CD14-positive monocyte (primary cell): ENCODE data around the gene MROH2B. TPM values are rescaled to one million over a fixed set of nuclear protein-coding genes. Genes with fewer than 3 reads are reported as not detected.

ENCODE experiments used
- DNase-seq, 3 donors: peaks; one replicate each; pipeline ENCODE4 v3.0.0-alpha.2; 2011 to 2022
- H2AFZ ChIP-seq: 2 replicates; pipeline ENCODE4 v1.6.0; 2012; ENCODE audit warnings: mild to moderate bottlenecking, low read depth, low read length, inconsistent platforms; ENCODE audit not compliant: insufficient read depth, poor library complexity, severe bottlenecking
- H3K27ac ChIP-seq, 2 donors: 1 replicate in 1 of 2; 2 replicates in 1 of 2; pipeline ENCODE4 v1.5.1; 2012 to 2013; ENCODE audit warnings: low read length in 2 of 2, control low read depth in 1 of 2, inconsistent platforms in 1 of 2, low read depth in 1 of 2, mild to moderate bottlenecking in 1 of 2
- H3K27me3 ChIP-seq, 2 donors: one replicate each; pipeline versions ENCODE4 v1.6.0 to v1.6.1; 2011 to 2013; ENCODE audit warnings: low read length in 2 of 2; ENCODE audit not compliant: control insufficient read depth in 2 of 2, insufficient read depth in 2 of 2
- H3K36me3 ChIP-seq, 2 donors: replicated peaks in 1 of 2; 1 replicate in 1 of 2; 2 replicates in 1 of 2; pipeline versions ENCODE4 v1.5.1 to v1.6.1; 2012 to 2013; ENCODE audit warnings: low read length in 2 of 2, control low read depth in 1 of 2, inconsistent platforms in 1 of 2, mild to moderate bottlenecking in 1 of 2; ENCODE audit not compliant: insufficient read depth in 2 of 2, control insufficient read depth in 1 of 2
- H3K4me1 ChIP-seq, 2 donors: 1 replicate in 1 of 2; 2 replicates in 1 of 2; pipeline versions ENCODE4 v1.5.1 to v1.6.1; 2012 to 2013; ENCODE audit warnings: low read length in 2 of 2, control low read depth in 1 of 2, inconsistent platforms in 1 of 2, mild to moderate bottlenecking in 1 of 2, moderate library complexity in 1 of 2; ENCODE audit not compliant: insufficient read depth in 2 of 2, control insufficient read depth in 1 of 2
- H3K4me2 ChIP-seq: replicated peaks from 2 replicates; pipeline ENCODE3; 2012; ENCODE audit warnings: low read length, moderate library complexity, mild to moderate bottlenecking; ENCODE audit not compliant: poor library complexity, severe bottlenecking; ENCODE audit errors: extremely low read depth
- H3K4me3 ChIP-seq, 3 experiments: fragments of 200-600 bp in 1 of 3; sonication (generic) in 1 of 3; replicated peaks in 1 of 3; 1 replicate in 2 of 3; 2 replicates in 1 of 3; pipeline ENCODE4 v1.5.1; 2011 to 2013; ENCODE audit warnings: low read length in 3 of 3, mild to moderate bottlenecking in 3 of 3, control low read depth in 2 of 3, low read depth in 2 of 3, inconsistent platforms in 1 of 3, moderate library complexity in 1 of 3
- H3K79me2 ChIP-seq: 2 replicates; pipeline ENCODE4 v1.6.0; 2012; ENCODE audit warnings: mild to moderate bottlenecking, control low read depth, inconsistent platforms, low read length, moderate library complexity; ENCODE audit not compliant: insufficient read depth
- H3K9ac ChIP-seq: 2 replicates; pipeline ENCODE4 v1.6.0; 2017; ENCODE audit warnings: low read length, mild to moderate bottlenecking; ENCODE audit not compliant: insufficient read depth, poor library complexity, severe bottlenecking
- H3K9me3 ChIP-seq, 2 donors: replicated peaks in 1 of 2; 1 replicate in 1 of 2; 2 replicates in 1 of 2; pipeline versions ENCODE4 v1.5.1 to v1.6.1; 2012 to 2013; ENCODE audit warnings: low read length in 2 of 2, control low read depth in 1 of 2; ENCODE audit not compliant: control insufficient read depth in 1 of 2, insufficient read depth in 1 of 2
- H4K20me1 ChIP-seq: 2 replicates; pipeline ENCODE4 v1.6.0; 2012; ENCODE audit warnings: mild to moderate bottlenecking, low read length, control low read depth, moderate library complexity; ENCODE audit not compliant: insufficient read depth
- H3K27ac Mint-ChIP-seq, 7 donors: one replicate each; pipeline ENCODE4 v1.8.0; 2020; ENCODE audit warnings: mild to moderate bottlenecking in 7 of 7, mixed read lengths in 7 of 7, moderate library complexity in 6 of 7, inconsistent platforms in 2 of 7
- H3K27me3 Mint-ChIP-seq, 3 donors: one replicate each; pipeline ENCODE4 v1.8.0; 2021 to 2022; ENCODE audit warnings: low read depth in 3 of 3, mild to moderate bottlenecking in 3 of 3, mixed read lengths in 3 of 3, moderate library complexity in 3 of 3, inconsistent platforms in 1 of 3
- H3K36me3 Mint-ChIP-seq, 2 donors: one replicate each; pipeline ENCODE4 v1.8.0; 2020; ENCODE audit warnings: mixed read lengths in 2 of 2, inconsistent platforms in 1 of 2, mild to moderate bottlenecking in 1 of 2
- H3K4me1 Mint-ChIP-seq: one replicate; pipeline ENCODE4 v1.8.0; 2020; ENCODE audit warnings: mild to moderate bottlenecking, mixed read lengths
- H3K4me3 Mint-ChIP-seq, 2 donors: one replicate each; pipeline ENCODE4 v1.8.0; 2020; ENCODE audit warnings: mild to moderate bottlenecking in 2 of 2, mixed read lengths in 2 of 2, moderate library complexity in 1 of 2
- H3K9me3 Mint-ChIP-seq, 7 donors: one replicate each; pipeline ENCODE4 v1.8.0; 2020 to 2022; ENCODE audit warnings: mixed read lengths in 7 of 7, mild to moderate bottlenecking in 6 of 7, moderate library complexity in 6 of 7, inconsistent platforms in 2 of 7
- CTCF ChIP-seq: fragments of 200-600 bp; IDR thresholded peaks from one replicate; pipeline ENCODE4 v1.8.0; 2022; ENCODE audit warnings: antibody characterized with exemption, mild to moderate bottlenecking
- WGBS: methylation state at CpG from one replicate; pipeline ENCODE4 v1.1.5; 2013; ENCODE audit warnings: missing lambda C conversion rate; ENCODE audit not compliant: insufficient coverage; 5-methylcytosine and 5-hydroxymethylcytosine counted together
- intact Hi-C, 2 donors: fragments of 100-400 bp; cut with micrococcal nuclease; formaldehyde crosslinking; loops; one replicate each; pipeline versions ENCODE4 v1.15.0 to v1.15.1; 2023
- polyA plus RNA-seq, 3 donors: library from polyadenylated mRNA; depleted of rRNA in 1 of 3; unstranded in 2 of 3; stranded (reverse) in 1 of 3; fragments of 300-500 nt in 2 of 3; fragments of >200 nt in 1 of 3; fragmentation: Illumina TruSeq in 2 of 3; gene quantifications; 1 replicate in 2 of 3; 2 replicates in 1 of 3; pipeline ENCODE4 v1.2.3, GENCODE V29; 2012 to 2021

Gene MROH2B
- polyA plus RNA-seq, 3 donors = not detected

GRCh38 chr5:40972434-40972833 lies 98.7 kb downstream of the MROH2B start:
- no peak overlapping the region for H3K27ac ChIP-seq
- H3K79me2 ChIP-seq = no peaks in the 10 kb centered on the region
- H3K9ac ChIP-seq = no peak overlapping the region
- TF ChIP-seq CTCF = no peak
- H3K36me3 ChIP-seq = no peaks in the 10 kb centered on the region
- WGBS = no CpG with 5 or more reads among the region's 2 CpGs
- H3K27me3 Mint-ChIP-seq = peaks cover 0 to 3% (median 0%) of the 10 kb centered on the region in 3 donors
- no peak overlapping the region for H3K27ac Mint-ChIP-seq
- no peaks in the 10 kb centered on the region for H3K4me1 ChIP-seq
- no peaks in the 10 kb centered on the region for H4K20me1 ChIP-seq
- intact Hi-C loops = no loop called here
- H3K9me3 Mint-ChIP-seq = peaks cover 0 to 4% (median 2%) of the 10 kb centered on the region in 7 donors
- no peak overlapping the region for H3K4me3 ChIP-seq
- no peaks in the 10 kb centered on the region for H3K27me3 ChIP-seq
- DNase-seq = no peak
- no peaks in the 10 kb centered on the region for H3K9me3 ChIP-seq
- H3K4me2 ChIP-seq = no peak overlapping the region
- H3K36me3 Mint-ChIP-seq = no peaks in the 10 kb centered on the region
- no peak overlapping the region for H2AFZ ChIP-seq
- H3K4me1 Mint-ChIP-seq = no peaks in the 10 kb centered on the region
- no peak overlapping the region for H3K4me3 Mint-ChIP-seq

GRCh38 chr5:40962207-40962955 lies 108.8 kb downstream of the MROH2B start:
- H3K36me3 Mint-ChIP-seq = no peaks in the 10 kb centered on the region
- peaks cover 0 to 3% (median 0%) of the 10 kb centered on the region in 3 donors for H3K27me3 Mint-ChIP-seq
- H3K36me3 ChIP-seq = no peaks in the 10 kb centered on the region
- H4K20me1 ChIP-seq = no peaks in the 10 kb centered on the region
- peaks cover 0 to 4% of the 10 kb centered on the region in 2 donors for H3K9me3 ChIP-seq
- no peak overlapping the region for H2AFZ ChIP-seq
- no peak overlapping the region for H3K4me3 Mint-ChIP-seq
- no peaks in the 10 kb centered on the region for H3K4me1 ChIP-seq
- no peak for TF ChIP-seq CTCF
- no peaks in the 10 kb centered on the region for H3K79me2 ChIP-seq
- peaks cover 1 to 17% (median 4%) of the 10 kb centered on the region in 7 donors for H3K9me3 Mint-ChIP-seq
- H3K4me2 ChIP-seq = no peak overlapping the region
- WGBS = 100% methylated on average over 1 of the region's 4 CpGs
- no peak overlapping the region for H3K27ac ChIP-seq
- intact Hi-C loops = no loop called here
- H3K4me3 ChIP-seq = no peak overlapping the region
- no peak overlapping the region for H3K27ac Mint-ChIP-seq
- no peak overlapping the region for H3K9ac ChIP-seq
- DNase-seq = no peak
- no peaks in the 10 kb centered on the region for H3K27me3 ChIP-seq
- no peaks in the 10 kb centered on the region for H3K4me1 Mint-ChIP-seq
